Left renal pelvis (tissue), 4 donors: ENCODE results near the gene FCHSD2. TPM values are rescaled to one million over a fixed set of nuclear protein-coding genes. Genes with fewer than 3 reads are reported as not detected.
A peak's percentile ranks its signal among the peaks of the same experiment; 100 is the strongest.
"Not testable (repeated sequence)": the region's sequence is repeated elsewhere in the genome, so short reads cannot be mapped to it uniquely, and the experiment has no call there.

Experiments used
- DNase-seq, 4 donors: peaks; one replicate each; pipeline ENCODE4 v3.0.0-alpha.2; 2013; ENCODE audit warnings: low read depth in 4 of 4, low spot score in 3 of 4
- polyA plus RNA-seq, 4 donors: library from polyadenylated mRNA; unstranded; fragments of 120-200 nt; gene quantifications; one replicate each; pipeline ENCODE4 v1.2.1, GENCODE V29; 2013; ENCODE audit not compliant: insufficient read length in 4 of 4

FCHSD2 gene
- polyA plus RNA-seq, 4 donors, result 38.9 to 53.8 (median 45.7) TPM

DNA sequence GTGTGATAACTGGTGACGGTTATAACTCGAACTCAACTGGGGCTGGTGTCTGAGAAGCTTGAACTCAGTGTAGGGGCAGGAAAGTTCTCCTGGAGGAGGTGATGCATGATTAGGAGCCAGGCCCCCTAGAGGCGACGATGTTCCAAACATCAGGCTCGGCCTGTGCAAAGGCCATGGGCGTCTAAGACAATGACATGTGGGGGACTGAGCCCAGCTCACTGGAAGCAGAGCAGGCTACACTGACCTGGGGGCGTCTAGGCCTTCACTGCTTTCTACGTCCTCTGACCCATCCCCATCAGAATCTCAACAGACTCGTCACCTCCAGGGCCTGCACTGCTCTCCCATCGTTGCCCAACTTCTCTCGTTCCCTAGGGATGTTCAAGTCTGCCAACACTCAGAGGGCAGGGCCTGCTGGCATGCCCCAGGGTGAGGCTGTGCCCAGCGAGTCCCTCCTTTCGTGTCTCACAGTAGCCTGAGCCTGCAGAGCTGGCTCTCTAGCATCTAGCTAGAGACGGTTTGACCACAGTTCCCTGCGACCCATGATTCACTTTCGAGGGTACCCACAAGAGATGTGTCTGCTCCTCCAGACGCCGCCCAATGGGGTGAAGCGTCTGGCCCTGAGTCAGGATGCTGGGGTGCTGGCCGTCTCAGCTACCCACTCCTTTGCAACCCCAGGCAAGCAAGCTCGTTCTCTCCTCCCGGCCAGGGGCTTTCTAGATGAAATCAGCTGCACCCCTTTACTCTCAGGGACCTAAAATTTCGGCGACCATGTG is 329.0 kb downstream of the FCHSD2 start:
- DNase-seq, result no peak

DNA sequence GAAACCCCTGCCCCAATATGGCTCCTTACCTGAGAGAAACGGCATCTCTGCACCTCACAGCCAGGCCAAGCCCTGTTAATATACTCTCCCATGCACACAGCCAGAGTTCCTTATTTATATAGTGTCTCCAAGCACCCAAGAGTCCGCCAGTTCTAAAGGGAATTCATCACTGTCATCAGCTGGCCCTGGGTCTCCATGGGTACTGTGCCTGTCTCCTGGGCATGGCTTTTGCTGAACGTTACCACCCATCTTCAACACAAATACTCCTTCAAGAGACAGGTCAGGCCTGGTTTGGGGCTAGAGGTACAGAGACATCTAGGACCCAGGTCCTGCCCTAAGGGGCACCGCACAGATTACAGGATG is 329.5 kb downstream of the FCHSD2 start:
- no peak for DNase-seq

DNA sequence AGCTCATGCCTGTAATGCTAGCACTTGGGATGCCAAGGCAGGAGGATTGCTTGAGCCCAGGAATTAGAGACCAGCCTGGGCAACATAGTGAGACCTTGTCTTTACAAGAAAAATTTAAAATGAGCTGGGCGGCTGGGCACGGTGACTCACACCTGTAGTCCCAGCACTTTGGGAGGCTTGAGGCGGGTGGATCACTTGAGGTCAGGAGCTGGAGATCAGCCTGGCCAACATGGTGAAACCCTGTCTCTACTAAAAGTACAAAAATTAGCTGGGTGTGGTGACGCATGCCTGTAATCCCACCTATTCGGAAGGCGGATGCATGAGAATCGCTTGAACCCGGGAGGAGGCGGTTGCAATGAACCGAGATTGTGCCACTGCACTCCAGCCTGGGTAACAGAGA is 330.4 kb downstream of the FCHSD2 start:
- not testable (repeated sequence) for DNase-seq

DNA sequence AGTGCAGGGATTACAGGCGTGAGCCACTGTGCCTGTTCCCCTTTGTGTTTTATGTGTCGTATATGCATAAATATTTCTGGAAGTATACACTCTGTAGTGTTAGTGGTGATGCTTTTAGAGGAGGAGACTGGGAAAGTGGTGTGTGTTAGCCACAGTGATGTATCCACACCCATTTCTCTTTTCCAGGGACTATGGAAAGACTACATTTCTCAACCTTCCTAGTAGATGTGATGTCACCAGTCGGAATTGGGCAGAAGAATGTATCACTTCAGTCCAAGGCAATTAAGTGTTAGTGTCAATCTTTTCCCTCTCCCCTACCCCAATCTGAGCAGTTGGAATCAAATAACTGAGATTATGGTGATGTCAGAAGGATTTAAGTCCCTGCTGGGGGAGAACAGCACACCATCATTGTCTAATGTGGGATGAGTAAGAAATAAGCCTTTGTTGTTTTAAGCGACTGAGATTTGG is 333.8 kb downstream of the FCHSD2 start:
- no peak for DNase-seq

DNA sequence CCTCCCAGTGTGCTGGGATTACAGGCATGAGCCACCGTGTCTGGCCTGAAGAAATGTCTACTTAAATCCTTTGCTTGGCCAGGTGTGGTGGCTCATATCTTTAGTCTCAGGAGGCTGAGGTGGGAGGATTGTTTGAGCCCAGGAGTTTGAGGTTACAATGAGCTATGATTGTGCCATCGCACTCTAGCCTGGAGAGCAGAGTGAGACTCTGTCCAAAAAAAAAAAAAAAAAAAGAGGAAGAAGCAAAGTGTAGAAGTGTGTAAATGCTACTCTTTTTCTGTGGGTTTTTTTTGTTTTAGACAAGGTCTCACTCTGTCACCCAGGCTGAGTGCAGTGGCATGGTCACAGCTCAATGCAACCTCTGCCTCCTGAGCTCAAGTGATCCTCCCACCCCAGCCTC is 334.3 kb downstream of the FCHSD2 start:
- DNase-seq, result no peak

DNA sequence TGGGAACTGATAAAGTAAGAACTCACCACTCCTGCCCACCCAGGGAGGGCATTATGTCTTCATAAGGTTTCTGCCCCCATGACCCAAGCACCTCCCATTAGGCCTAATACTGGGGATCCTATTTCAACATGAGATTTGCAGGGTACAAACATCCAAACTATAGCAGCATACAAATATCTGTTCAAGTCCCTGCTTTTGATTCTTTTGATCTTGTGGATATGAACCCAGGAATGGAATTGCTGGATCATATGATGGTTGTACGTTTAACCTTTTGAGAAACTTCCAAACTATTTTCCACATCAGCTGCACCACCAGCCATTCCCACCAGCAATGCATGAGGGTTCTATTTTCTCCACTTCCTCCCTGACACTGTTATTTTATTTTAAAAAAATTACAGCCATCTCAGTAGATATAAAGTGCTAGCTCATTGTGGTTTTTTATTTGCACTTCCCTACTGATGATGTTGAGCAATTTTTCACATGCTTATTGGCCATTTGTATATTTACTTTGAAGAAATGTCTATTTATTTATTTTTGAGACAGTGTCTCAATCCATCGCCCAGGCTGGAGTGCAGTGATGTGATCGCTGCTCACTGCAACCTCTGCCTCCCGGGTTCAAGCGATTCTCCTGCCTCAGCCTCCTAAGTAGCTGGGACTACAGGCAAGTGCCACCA is 335.0 kb downstream of the FCHSD2 start:
- no peak for DNase-seq

DNA sequence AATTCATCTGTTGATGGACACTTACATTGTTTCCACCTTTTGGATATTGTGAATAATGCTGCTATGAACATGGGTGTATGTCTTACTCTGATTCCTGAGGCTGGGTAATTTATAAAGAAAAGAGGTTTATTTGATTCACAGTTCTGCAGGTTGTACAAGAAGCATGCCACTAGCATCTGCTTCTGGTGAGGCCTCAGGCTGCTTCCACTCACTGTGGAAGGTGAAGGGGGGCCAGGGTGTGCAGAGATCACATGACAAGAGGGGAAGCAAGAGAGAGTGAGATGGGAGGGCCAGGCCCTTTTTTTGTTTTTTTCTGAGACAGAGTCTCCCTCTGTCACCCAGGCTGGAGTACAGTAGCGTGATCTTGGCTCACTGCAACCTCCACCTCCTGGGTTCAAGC is 335.7 kb downstream of the FCHSD2 start:
- not testable (repeated sequence) for DNase-seq

DNA sequence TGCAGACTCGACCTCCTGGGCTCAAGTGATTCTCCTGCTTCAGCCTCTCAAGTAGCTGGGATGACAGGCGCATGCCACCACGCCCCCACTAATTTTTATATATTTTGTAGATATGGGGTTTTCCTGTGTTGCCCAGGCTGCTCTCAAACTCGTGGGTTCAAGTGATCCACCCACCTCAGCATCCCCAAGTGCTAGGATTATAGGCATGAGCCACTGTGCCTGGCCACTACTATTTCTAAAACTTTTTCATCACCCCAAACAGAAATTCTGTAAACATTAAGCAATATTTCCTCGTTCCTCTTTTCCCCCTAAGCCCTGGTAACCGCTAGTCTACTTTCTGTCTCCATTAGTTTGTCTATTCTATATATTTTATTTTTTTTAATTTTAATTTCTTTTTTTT is 336.9 kb downstream of the FCHSD2 start:
- DNase-seq, result no peak

DNA sequence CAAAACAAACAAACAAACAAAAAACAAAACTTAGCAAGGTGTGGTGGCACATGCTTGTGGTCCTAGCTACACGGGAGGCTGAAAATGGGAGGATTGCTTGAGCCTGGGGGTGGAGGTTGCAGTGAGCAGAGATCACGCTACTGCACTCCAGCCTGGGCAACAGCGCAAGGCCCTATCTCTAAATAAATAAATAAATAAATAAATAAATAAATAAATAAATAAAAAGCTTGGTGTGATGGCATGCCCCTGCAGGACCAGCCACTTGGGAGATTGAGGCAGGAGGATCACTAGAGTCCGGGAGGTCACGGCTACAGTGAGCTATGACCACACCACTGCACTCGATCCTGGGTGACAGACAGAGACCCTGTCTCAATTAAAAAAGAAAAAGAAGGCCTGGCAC is 339.3 kb downstream of the FCHSD2 start:
- no peak for DNase-seq

DNA sequence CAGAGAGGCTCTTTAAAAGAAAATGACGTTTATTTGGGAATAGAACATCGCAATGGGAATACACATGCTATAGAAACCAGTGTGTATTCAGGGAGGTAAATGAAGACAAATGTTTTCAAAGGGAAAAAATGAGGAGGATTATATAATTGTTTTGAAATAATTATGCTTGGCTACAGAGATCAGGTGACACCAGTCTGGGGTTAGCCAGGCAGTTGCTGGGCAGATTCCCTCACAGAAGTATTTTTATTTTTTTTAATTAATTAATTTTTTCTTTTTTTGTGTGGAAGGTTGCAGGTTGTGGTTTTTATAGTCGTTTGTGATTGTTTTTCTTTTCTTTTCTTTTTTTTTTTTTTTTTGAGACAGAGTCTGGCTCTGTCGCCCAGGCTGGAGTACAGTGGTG is 342.7 kb downstream of the FCHSD2 start:
- no peak for DNase-seq

DNA sequence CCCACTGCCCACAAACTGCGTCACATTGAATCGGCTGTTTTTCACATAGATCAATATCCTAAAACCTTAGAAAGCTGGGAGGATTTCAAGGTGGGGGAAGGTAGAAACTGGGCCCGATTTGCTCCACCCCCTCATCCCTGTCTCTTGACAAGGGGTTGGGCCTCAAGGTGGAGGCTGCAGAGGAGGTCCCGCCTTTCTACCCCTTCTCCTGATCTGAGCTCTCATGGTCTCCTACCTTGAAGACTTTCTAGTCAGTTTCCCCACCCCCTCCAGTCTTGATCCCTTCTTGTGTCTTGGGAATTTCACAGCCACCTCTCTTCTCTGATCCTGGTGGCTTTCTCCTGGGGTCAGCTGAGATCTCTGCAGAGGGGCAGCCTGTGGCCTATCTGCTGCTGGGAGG is 343.8 kb downstream of the FCHSD2 start:
- DNase-seq, result no peak

DNA sequence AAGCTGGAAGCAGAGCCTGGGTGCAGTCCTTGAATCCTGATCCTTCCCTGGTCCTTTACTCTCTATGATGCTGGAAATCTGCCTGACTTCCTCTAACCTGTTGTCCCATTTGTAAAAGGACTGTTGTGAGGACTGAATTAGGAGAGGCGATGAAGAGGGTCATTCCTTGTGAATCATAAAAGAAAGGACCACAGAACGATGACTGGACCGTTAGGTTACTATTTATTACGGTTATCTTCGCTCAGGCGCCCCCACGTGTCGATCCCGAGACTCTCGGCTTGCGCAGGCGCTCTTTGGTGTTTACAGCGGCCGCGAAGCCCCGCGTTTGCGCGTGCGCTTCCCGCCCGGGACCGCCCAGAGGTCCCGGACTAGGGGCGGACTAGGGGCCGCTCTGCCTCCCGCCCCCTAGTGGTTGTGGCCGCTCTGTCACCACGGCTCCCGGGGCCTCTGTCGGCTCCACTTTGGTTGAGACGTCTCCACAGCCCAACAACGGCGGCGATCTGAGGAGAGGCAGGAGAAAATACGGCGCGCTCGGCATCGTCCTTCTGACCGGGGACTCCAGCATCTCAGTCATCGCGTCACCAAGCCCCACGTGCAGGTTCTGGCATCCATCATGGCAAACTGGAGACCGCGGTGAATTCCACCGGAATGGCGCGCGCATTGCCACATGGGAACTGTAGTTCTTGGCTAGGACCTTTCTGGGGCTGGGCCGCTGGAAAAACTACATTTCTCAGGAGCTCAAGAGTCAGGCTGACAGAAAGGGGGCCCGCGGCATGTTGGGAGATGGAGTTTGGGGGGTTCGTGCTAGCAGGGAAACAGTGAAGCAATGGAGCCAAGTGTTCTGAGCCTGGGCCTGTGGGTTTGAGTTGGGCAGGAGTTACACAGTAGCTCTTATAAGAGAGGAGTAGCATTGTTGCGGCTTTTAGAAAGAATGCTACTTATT is 348.4 kb downstream of the FCHSD2 start, which contains the start of gene STARD10:
Gene STARD10, minus strand, starts transcription at position 623 of the 943 bp plus-strand sequence. CDS start 12,866 bp downstream, outside the sequence.
- DNase-seq, result peak; percentile 90 to 96 (median 94)

DNA sequence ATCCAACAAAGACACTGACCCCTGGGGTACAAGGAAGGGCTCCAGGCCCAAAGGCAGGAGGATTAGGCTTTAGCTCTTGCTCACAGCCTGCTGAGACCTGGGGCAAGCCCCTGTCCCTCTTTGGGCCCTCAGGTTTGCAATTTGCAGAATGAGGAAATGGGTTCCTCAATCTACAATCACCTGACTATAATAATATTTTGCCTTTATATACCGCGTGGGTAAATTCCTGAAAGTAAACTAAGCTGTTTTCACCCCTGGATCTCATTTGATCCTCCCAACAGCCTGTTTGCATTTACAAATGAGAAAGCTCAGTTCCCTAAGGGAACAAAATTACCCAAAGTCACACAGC is 349.1 kb downstream of the FCHSD2 start:
- DNase-seq, result no peak

DNA sequence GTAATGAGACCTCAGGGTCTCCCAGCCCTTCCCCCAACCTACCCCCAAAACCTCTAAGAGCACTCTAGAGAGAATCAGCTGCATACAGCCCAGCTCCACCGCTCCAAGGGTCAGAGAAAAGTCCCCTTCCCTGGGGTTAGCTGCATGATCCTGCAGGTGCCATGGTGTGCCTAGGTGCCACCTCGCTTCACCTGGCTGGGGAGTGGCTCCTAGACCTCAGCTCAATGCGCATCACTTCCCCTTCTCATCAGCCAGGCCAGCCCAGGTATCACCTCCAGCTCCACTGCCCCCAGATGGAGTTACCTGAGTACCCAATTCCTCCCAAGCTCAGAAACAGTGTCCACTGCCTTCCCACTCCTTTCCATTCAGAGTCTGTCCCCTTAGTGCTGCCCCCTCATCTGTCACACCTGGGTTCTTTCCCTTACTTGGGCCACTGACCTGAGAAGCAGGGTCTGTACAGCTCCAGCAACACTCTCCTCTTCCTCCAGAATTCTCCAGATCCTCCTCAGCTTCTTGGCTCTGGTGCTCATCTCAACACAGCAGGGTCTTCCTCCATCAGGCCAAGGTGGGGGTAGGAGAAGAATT is 349.6 kb downstream of the FCHSD2 start:
- no peak for DNase-seq

DNA sequence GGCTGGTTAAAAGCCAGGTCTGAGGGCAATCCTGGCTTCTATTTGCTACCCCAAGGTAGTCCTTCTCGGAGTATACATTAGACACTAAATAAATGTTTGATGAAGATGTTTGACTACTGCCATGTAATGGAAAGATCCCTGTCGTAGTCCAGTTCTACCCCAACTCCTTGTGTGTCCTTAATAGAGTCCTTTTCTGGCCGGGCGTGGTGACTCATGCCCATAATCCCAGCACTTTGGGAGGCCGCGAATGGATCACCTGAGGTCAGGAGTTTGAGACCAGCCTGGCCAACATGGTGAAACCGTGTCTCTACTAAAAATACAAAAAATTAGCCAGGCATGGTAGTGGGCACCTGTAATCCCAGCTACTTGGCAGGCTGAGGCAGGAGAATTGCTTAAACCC is 350.9 kb downstream of the FCHSD2 start:
- not testable (repeated sequence) for DNase-seq

DNA sequence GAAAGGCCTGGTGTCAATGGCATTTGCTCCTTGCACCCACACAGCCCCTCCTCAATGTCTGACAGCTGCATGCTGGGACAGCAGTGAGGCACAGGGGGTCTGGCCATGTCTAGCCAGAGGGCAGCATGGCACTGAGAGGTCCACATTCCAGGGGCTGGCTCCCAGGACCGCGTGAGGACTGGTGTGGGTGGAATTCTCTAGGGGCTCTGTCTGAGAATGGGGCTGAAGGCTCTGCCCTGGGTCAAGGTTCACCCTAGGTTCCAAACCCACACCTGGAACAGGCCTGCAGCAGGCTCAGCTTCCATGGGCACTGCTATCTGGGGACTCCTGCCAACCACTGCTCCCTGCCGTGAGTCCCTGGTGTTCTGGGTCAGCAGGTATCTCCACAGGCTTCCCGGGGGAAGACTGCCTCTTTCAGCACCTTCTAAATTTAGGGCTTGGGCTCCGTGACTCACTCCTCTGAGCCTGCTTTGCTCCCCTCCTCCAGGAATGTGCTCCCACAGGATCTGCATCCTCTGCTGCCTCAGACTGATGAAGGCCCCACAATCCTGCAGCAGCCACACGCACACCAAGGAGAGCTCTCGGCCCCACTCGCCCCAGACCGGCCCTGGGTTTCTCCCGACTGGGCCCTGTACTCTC is 352.5 kb downstream of the FCHSD2 start:
- DNase-seq, result no peak

DNA sequence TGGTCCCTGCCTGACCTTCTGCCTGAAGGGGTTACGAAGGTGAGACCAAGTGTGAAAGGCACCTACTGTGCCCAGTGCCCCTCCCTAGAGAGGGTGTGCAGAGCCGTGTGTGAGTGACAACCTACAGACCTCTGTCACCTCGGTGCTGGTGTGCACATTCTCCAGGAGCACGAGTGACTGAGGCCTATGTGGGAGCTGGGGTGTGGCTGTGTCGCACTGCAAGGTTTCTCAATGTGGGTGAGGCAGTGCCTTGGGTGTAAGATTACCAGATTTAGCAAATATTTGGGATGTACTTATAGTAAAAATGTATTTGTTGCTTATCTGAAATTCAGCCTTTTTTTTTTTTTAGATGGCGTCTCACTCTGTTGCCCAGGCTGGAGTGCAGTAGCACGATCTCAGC is 353.9 kb downstream of the FCHSD2 start:
- DNase-seq, result no peak

DNA sequence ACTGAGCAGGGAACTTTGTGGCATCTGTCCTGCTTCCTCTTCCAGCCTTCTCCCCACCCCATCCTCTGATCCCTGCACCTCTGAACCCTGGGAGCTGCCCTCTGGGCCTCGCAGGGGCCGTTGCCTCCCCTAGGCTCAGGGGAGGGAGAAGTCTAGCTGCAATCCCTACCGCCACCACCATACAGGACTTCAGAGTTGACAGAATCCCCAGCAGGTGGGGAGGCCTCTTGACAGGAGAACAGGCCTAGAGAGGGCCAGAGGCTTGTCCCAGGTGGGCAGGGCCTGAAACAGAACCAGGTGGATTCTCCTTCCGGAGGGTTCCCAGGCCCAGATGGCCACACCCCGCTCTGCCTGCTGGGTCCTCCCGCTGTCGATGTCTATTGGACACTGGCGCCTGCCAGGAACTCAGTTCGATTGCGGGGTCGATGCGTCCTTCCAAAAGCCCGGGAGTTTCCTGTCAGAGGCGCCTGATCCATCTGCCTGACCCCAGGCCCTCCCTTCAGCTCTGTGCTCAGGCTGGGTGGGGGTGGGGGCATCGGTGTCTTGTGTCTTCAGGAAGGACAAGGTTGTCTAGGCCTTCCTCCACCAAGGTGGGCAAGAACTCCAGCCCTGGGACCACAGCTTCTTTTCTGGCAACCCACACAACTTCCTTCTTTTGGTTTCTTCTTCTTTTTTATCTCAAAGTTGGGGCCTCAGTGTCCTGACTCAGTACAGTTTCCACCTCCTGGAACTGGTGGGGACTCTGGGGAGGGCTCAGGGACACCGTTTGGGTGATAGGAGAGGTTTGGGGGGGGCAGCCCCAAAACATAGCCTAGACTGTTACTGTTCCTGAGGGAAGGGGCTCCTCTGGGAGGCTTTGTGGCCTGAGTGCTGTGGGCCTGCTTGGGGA is 354.7 kb downstream of the FCHSD2 start:
- no peak for DNase-seq
